ENCODE data around the gene CTNND2. TPM values are rescaled to one million over a fixed set of nuclear protein-coding genes. Genes with fewer than 3 reads are reported as not detected.

Gene CTNND2
- polyA plus RNA-seq, 1 of the 3 experiments (the other 2 are of a cell fraction) = not detected

GRCh38 chr5:11734369-11734768 lies 169.9 kb downstream of the CTNND2 start:
- no peaks in the 10 kb centered on the region for H3K4me1 ChIP-seq (ENCODE audit: control insufficient read depth in 1 of 2, insufficient read depth in 2 of 2, low read depth in 1 of 2, low read length in 1 of 2)
- H3K4me3 ChIP-seq (ENCODE audit: low read depth in 2 of 2, low read length in 1 of 2) = no peak overlapping the region
- H4K20me1 ChIP-seq (ENCODE audit: insufficient read depth) = no peaks in the 10 kb centered on the region
- ChIA-PET POLR2A (no interaction called here), CTCF (no interaction called here)
- no peak for TF ChIP-seq RAD21 (IDR thresholded peaks at IDR 0.05; ENCODE audit: low read length)
- no peak for TF ChIP-seq ELF1 (IDR thresholded peaks at IDR 0.05)
- no peak for TF ChIP-seq CHD2 (IDR thresholded peaks at IDR 0.05; ENCODE audit: low read length, partially characterized antibody)
- TF ChIP-seq RFX5 (IDR thresholded peaks at IDR 0.05; ENCODE audit: low read length) = no peak
- no peak for TF ChIP-seq TAF1 (IDR thresholded peaks at IDR 0.05; ENCODE audit: borderline replicate concordance, low read depth, low read length)
- no peak for TF ChIP-seq FOSL2 (IDR thresholded peaks at IDR 0.05; ENCODE audit: borderline replicate concordance, low read depth)
- TF ChIP-seq NFIC (IDR thresholded peaks at IDR 0.05; ENCODE audit: borderline replicate concordance) = no peak
- H3K9me2 ChIP-seq = no peaks in the 10 kb centered on the region
- no peak overlapping the region for H3K4me2 ChIP-seq
- WGBS (ENCODE audit: low lambda C conversion rate) = 2% methylated on average over 1 of the region's 1 CpG
- H3F3A ChIP-seq (replicated peaks; ENCODE audit: insufficient read depth) = no peaks in the 10 kb centered on the region
- no peaks in the 10 kb centered on the region for H3K27me3 ChIP-seq (ENCODE audit: insufficient read depth)
- DNase-seq = no peak
- H2AFZ ChIP-seq (ENCODE audit: low read depth) = no peak overlapping the region
- no peak overlapping the region for H3K9ac ChIP-seq
- H3K27ac ChIP-seq (ENCODE audit: low read depth in 2 of 2, low read length in 1 of 2) = no peak overlapping the region
- no peaks in the 10 kb centered on the region for H3K79me2 ChIP-seq (ENCODE audit: insufficient read depth)
- H3K36me3 ChIP-seq (replicated peaks in 1 of 2; ENCODE audit: control insufficient read depth in 1 of 2, insufficient read depth in 2 of 2, low read length in 1 of 2) = no peaks in the 10 kb centered on the region
- no peaks in the 10 kb centered on the region for H3K9me3 ChIP-seq

DNA sequence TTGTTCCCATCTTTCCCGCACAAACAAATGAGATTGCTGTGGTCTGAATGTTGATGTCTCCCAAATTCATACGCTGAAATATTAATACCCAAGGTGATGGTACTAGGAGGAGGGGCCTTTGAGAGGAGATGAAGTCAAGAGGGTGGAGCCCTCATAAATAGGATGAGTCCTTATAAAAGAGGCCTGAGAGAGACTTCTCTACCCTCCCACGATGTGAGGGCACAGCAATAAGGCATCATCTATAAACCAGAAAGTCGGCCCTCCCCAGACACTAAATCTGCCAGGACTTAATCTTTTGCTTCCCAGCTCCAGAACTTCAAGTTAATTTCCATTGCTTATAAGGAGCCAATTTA lies 170.4 kb downstream of the CTNND2 start:
- H3K4me3 ChIP-seq (ENCODE audit: low read depth in 2 of 2, low read length in 1 of 2) = no peak overlapping the region
- no peaks in the 10 kb centered on the region for H3K9me2 ChIP-seq
- no peak overlapping the region for H3K4me2 ChIP-seq
- no peaks in the 10 kb centered on the region for H3K36me3 ChIP-seq (replicated peaks in 1 of 2; ENCODE audit: control insufficient read depth in 1 of 2, insufficient read depth in 2 of 2, low read length in 1 of 2)
- H3K27me3 ChIP-seq (ENCODE audit: insufficient read depth) = no peaks in the 10 kb centered on the region
- H3K9ac ChIP-seq = no peak overlapping the region
- no peak for TF ChIP-seq REST (IDR thresholded peaks at IDR 0.05; ENCODE audit: low read depth, low read length)
- TF ChIP-seq RAD21 (IDR thresholded peaks at IDR 0.05; ENCODE audit: low read length) = no peak
- no peak for TF ChIP-seq CTCF (IDR thresholded peaks at IDR 0.05)
- TF ChIP-seq FOXM1 (IDR thresholded peaks at IDR 0.05; ENCODE audit: low read depth) = no peak
- TF ChIP-seq EZH2phosphoT487 (IDR thresholded peaks at IDR 0.05; ENCODE audit: borderline replicate concordance, low read depth) = no peak
- no peak for TF ChIP-seq ZBTB33 (IDR thresholded peaks at IDR 0.05; ENCODE audit: borderline replicate concordance, low read depth)
- TF ChIP-seq SIN3A (IDR thresholded peaks at IDR 0.05; ENCODE audit: borderline replicate concordance, low read depth, low read length) = no peak
- TF ChIP-seq GABPA (IDR thresholded peaks at IDR 0.05; ENCODE audit: low read depth) = no peak
- TF ChIP-seq MAX (IDR thresholded peaks at IDR 0.05; ENCODE audit: low read depth) = no peak
- no peak for TF ChIP-seq YY1 (IDR thresholded peaks at IDR 0.05; ENCODE audit: low read depth)
- DNase-seq = no peak
- WGBS (ENCODE audit: low lambda C conversion rate) = 14% methylated on average over 4 of the region's 4 CpGs
- no peaks in the 10 kb centered on the region for H3K9me3 ChIP-seq
- ChIA-PET POLR2A (no interaction called here), CTCF (no interaction called here)
- H3F3A ChIP-seq (replicated peaks; ENCODE audit: insufficient read depth) = no peaks in the 10 kb centered on the region
- no peaks in the 10 kb centered on the region for H4K20me1 ChIP-seq (ENCODE audit: insufficient read depth)
- H3K79me2 ChIP-seq (ENCODE audit: insufficient read depth) = no peaks in the 10 kb centered on the region
- H2AFZ ChIP-seq (ENCODE audit: low read depth) = no peak overlapping the region
- H3K27ac ChIP-seq (ENCODE audit: low read depth in 2 of 2, low read length in 1 of 2) = no peak overlapping the region
- no peaks in the 10 kb centered on the region for H3K4me1 ChIP-seq (ENCODE audit: control insufficient read depth in 1 of 2, insufficient read depth in 2 of 2, low read depth in 1 of 2, low read length in 1 of 2)

All from SK-N-SH (cell line).